IMR-90 (cell line): ENCODE measurements around the gene SPESP1. TPM values are rescaled to one million over a fixed set of nuclear protein-coding genes. Genes with fewer than 3 reads are reported as not detected.

Experiments
- ATAC-seq: fragments of 200-7000 bp; cut with Tn5 transposase; 2 replicates; pipeline ENCODE4 v1.9.1; 2020; ENCODE audit warnings: low read depth, mild to moderate bottlenecking, moderate library complexity
- BruUV-seq: library from RNA; stranded (reverse); fragments of 400-500 nt; replicated peaks from 2 replicates; lab custom pipeline; 2021; lab: Mats Ljungman, UMichigan
- CTCF ChIA-PET: fragments of 300-600 bp; formaldehyde crosslinking; extraction: SDS; loops from one replicate; lab custom pipeline; 2021; ENCODE audit warnings: antibody characterized with exemption; lab: Yijun Ruan, JAX
- POLR2A ChIA-PET: fragments of 300-600 bp; sonication (Branson Sonifier 250); formaldehyde crosslinking; loops from one replicate; lab custom pipeline; 2022; ENCODE audit warnings: antibody characterized with exemption; ENCODE audit not compliant: unreplicated experiment; lab: Charles Lee
- DNase-seq: peaks from one replicate; pipeline ENCODE4 v3.0.0; 2013
- H2AFZ ChIP-seq: replicated peaks from 2 replicates; pipeline ENCODE3; 2013; ENCODE audit warnings: low read length, mild to moderate bottlenecking; ENCODE audit not compliant: poor library complexity
- H2AK5ac ChIP-seq: 2 replicates; pipeline ENCODE4 v1.6.1; 2013; ENCODE audit warnings: low read depth, low read length, inconsistent platforms
- H2AK9ac ChIP-seq: replicated peaks from 2 replicates; pipeline ENCODE3; 2013; ENCODE audit warnings: mild to moderate bottlenecking, low read depth, low read length, moderate library complexity; ENCODE audit not compliant: poor library complexity
- H2BK120ac ChIP-seq: 2 replicates; pipeline ENCODE4 v1.6.1; 2013; ENCODE audit warnings: low read depth, low read length, inconsistent platforms
- H2BK15ac ChIP-seq: 3 replicates; pipeline ENCODE4 v1.6.1; 2013; ENCODE audit warnings: low read depth, low read length, inconsistent platforms
- H2BK20ac ChIP-seq: 2 replicates; pipeline ENCODE4 v1.6.1; 2013; ENCODE audit warnings: low read depth, mild to moderate bottlenecking, inconsistent platforms, low read length, moderate library complexity
- H2BK5ac ChIP-seq: 2 replicates; pipeline ENCODE4 v1.6.1; 2013; ENCODE audit warnings: mild to moderate bottlenecking, low read depth, low read length, inconsistent platforms; ENCODE audit not compliant: poor library complexity, severe bottlenecking
- H3K14ac ChIP-seq: replicated peaks from 2 replicates; pipeline ENCODE4 v1.6.1; 2013; ENCODE audit warnings: low read depth, low read length, inconsistent platforms
- H3K18ac ChIP-seq: 2 replicates; pipeline ENCODE4 v1.6.1; 2013; ENCODE audit warnings: low read depth, low read length, control low read depth
- H3K23ac ChIP-seq: 2 replicates; pipeline ENCODE4 v1.6.1; 2013; ENCODE audit warnings: low read depth, low read length, inconsistent platforms
- H3K27ac ChIP-seq: 2 replicates; pipeline ENCODE4 v1.5.1; 2013; ENCODE audit warnings: mild to moderate bottlenecking, control low read depth, low read length; ENCODE audit not compliant: insufficient read depth
- H3K27me3 ChIP-seq: 2 replicates; pipeline ENCODE4 v1.6.1; 2013; ENCODE audit warnings: low read length; ENCODE audit not compliant: control insufficient read depth, insufficient read depth
- H3K36me3 ChIP-seq: 2 replicates; pipeline ENCODE4 v1.6.1; 2013; ENCODE audit warnings: low read length, mixed read lengths; ENCODE audit not compliant: control insufficient read depth, insufficient read depth
- H3K4ac ChIP-seq: 2 replicates; pipeline ENCODE4 v1.6.1; 2013; ENCODE audit warnings: low read depth, low read length, inconsistent platforms
- H3K4me1 ChIP-seq: 2 replicates; pipeline ENCODE4 v1.6.1; 2013; ENCODE audit warnings: low read length, mixed read lengths; ENCODE audit not compliant: control insufficient read depth, insufficient read depth
- H3K4me2 ChIP-seq: 2 replicates; pipeline ENCODE4 v1.6.1; 2013; ENCODE audit warnings: low read depth, mild to moderate bottlenecking, control low read depth, low read length, moderate library complexity
- H3K4me3 ChIP-seq: 2 replicates; pipeline ENCODE4 v1.5.1; 2013; ENCODE audit warnings: low read depth, mild to moderate bottlenecking, control low read depth, low read length, moderate library complexity; ENCODE audit not compliant: insufficient read depth
- H3K56ac ChIP-seq: 2 replicates; pipeline ENCODE4 v1.6.1; 2013; ENCODE audit warnings: low read length, inconsistent platforms; ENCODE audit not compliant: insufficient read depth; ENCODE audit errors: extremely low read depth
- H3K79me1 ChIP-seq, 2 experiments: 2 replicates each; pipeline ENCODE4 v1.6.1; 2013; ENCODE audit warnings: low read length in 2 of 2, inconsistent platforms in 1 of 2, low read depth in 1 of 2
- H3K9ac ChIP-seq: 2 replicates; pipeline ENCODE4 v1.6.1; 2013; ENCODE audit warnings: low read depth, low read length, control low read depth
- H3K9me1 ChIP-seq: 2 replicates; pipeline ENCODE4 v1.6.1; 2013; ENCODE audit warnings: low read length, inconsistent platforms; ENCODE audit not compliant: insufficient read depth
- H3K9me3 ChIP-seq: 2 replicates; pipeline ENCODE4 v1.6.1; 2013; ENCODE audit warnings: low read length; ENCODE audit not compliant: control insufficient read depth, insufficient read depth
- H4K20me1 ChIP-seq: 2 replicates; pipeline ENCODE4 v1.6.1; 2013; ENCODE audit warnings: low read length, inconsistent platforms; ENCODE audit not compliant: insufficient read depth
- H4K5ac ChIP-seq: 2 replicates; pipeline ENCODE4 v1.6.1; 2013; ENCODE audit warnings: mild to moderate bottlenecking, low read depth, low read length, control low read depth
- H4K8ac ChIP-seq, 2 experiments: 2 replicates each; pipeline ENCODE4 v1.6.1; 2013; ENCODE audit warnings: low read depth in 2 of 2, low read length in 2 of 2, control low read depth in 1 of 2, inconsistent platforms in 1 of 2
- H4K91ac ChIP-seq: 2 replicates; pipeline ENCODE4 v1.6.1; 2013; ENCODE audit warnings: low read depth, low read length, inconsistent platforms; ENCODE audit not compliant: insufficient read depth
- BHLHE40 ChIP-seq: fragments of 150-350 bp; IDR thresholded peaks from 2 replicates; pipeline ENCODE4 v1.6.1; 2016; ENCODE audit warnings: mild to moderate bottlenecking, low read depth, low read length
- CEBPB ChIP-seq: IDR thresholded peaks from 2 replicates; pipeline ENCODE4 v1.6.1; 2012; ENCODE audit warnings: low read depth, low read length, improper control_type of control experiment
- CHD1 ChIP-seq: IDR thresholded peaks from 2 replicates; pipeline ENCODE4 v1.6.1; 2012; ENCODE audit warnings: low read depth, low read length, improper control_type of control experiment
- CTCF ChIP-seq: conservative IDR thresholded peaks from 2 replicates; pipeline ENCODE4 v1.5.1; 2012; ENCODE audit warnings: mild to moderate bottlenecking, low read depth, low read length, improper control_type of control experiment
- ELK1 ChIP-seq: fragments of 150-350 bp; IDR thresholded peaks from 2 replicates; pipeline ENCODE4 v1.6.1; 2016; ENCODE audit warnings: low read depth, mild to moderate bottlenecking, low read length, moderate library complexity, borderline replicate concordance
- FOS ChIP-seq: fragments of 150-350 bp; IDR thresholded peaks from 2 replicates; pipeline ENCODE4 v1.6.1; 2016; ENCODE audit warnings: low read depth, low read length
- MAFK ChIP-seq: IDR thresholded peaks from 2 replicates; pipeline ENCODE4 v1.6.1; 2012; ENCODE audit warnings: low read depth, low read length, improper control_type of control experiment
- MAZ ChIP-seq: IDR thresholded peaks from 2 replicates; pipeline ENCODE4 v1.6.1; 2012; ENCODE audit warnings: low read depth, mild to moderate bottlenecking, low read length, improper control_type of control experiment, moderate library complexity, borderline replicate concordance
- MXI1 ChIP-seq: IDR thresholded peaks from 2 replicates; pipeline ENCODE4 v1.6.1; 2012; ENCODE audit warnings: low read depth, mild to moderate bottlenecking, low read length, moderate library complexity, borderline replicate concordance
- NFE2L2 ChIP-seq: fragments of 150-350 bp; IDR thresholded peaks from 2 replicates; pipeline ENCODE4 v1.6.1; 2016; ENCODE audit warnings: low read depth, mild to moderate bottlenecking, low read length
- POLR2A ChIP-seq: IDR thresholded peaks from 2 replicates; pipeline ENCODE4 v1.6.1; 2012; ENCODE audit warnings: mild to moderate bottlenecking, low read depth, low read length
- RAD21 ChIP-seq: IDR thresholded peaks from 2 replicates; pipeline ENCODE4 v1.6.1; 2012; ENCODE audit warnings: low read length, improper control_type of control experiment
- RCOR1 ChIP-seq: IDR thresholded peaks from 2 replicates; pipeline ENCODE4 v1.6.1; 2012; ENCODE audit warnings: mild to moderate bottlenecking, low read length, improper control_type of control experiment; ENCODE audit not compliant: insufficient replicate concordance
- RFX5 ChIP-seq: IDR thresholded peaks from 2 replicates; pipeline ENCODE4 v1.8.0; 2012; ENCODE audit warnings: low read depth, mild to moderate bottlenecking, low read length, moderate library complexity
- SMC3 ChIP-seq: fragments of 150-350 bp; IDR thresholded peaks from 2 replicates; pipeline ENCODE4 v1.6.1; 2016; ENCODE audit warnings: low read depth, mild to moderate bottlenecking, antibody characterized with exemption, low read length, moderate library complexity
- USF2 ChIP-seq: fragments of 150-350 bp; IDR thresholded peaks from 2 replicates; pipeline ENCODE4 v1.6.1; 2017; ENCODE audit warnings: mild to moderate bottlenecking, antibody characterized with exemption, low read length, low read depth
- WGBS, 2 experiments: methylation state at CpG; one replicate each; pipeline versions ENCODE4 v1.1.5 to v1.1.7; 2013; ENCODE audit warnings: missing lambda C conversion rate in 2 of 2; ENCODE audit not compliant: insufficient read length in 1 of 2; ENCODE audit errors: extremely low coverage in 2 of 2; 5-methylcytosine and 5-hydroxymethylcytosine counted together
- dilution Hi-C: fragments of 300-500 bp; cut with HindIII; formaldehyde crosslinking; loops from one replicate; pipeline ENCODE4 v1.14.3; 2018; ENCODE audit warnings: low sequenced_read_pairs; ENCODE audit not compliant: unreplicated experiment
- in situ Hi-C: fragments of 300-500 bp; cut with MboI; formaldehyde crosslinking; loops from 3 replicates; pipeline ENCODE4 v1.14.3; 2019; ENCODE audit warnings: low sequenced_read_pairs, inconsistent platforms, mixed read lengths
- intact Hi-C: fragments of 100-400 bp; cut with micrococcal nuclease; formaldehyde crosslinking; loops from 2 replicates; pipeline ENCODE4 v1.10.0; 2022
- polyA plus RNA-seq, 3 experiments: library from polyadenylated mRNA; depleted of rRNA; stranded (reverse); fragments of >200 nt; gene quantifications; 2 replicates each; pipeline ENCODE4 v1.2.3, GENCODE V29; 2012; ENCODE audit warnings: low replicate concordance in 1 of 3
- total RNA-seq: library from RNA; depleted of rRNA; stranded (reverse); fragments of >200 nt; gene quantifications from 2 replicates; pipeline ENCODE4 v1.2.3, GENCODE V29; 2012

SPESP1 gene
- total and polyA plus RNA-seq, 2 of the 4 experiments (the other 2 are of a cell fraction) = 2.9 to 3.0 TPM

- Histone ChIP-seq H3K9me1 (no peaks in the 10 kb centered on the region; the same call in 1 of the 2 replicates), H3K23ac (no peak overlapping the region), H4K20me1 (no peaks in the 10 kb centered on the region), H3K56ac (no peak overlapping the region), H2BK120ac (no peak overlapping the region), H2BK15ac (no peak overlapping the region), H2AFZ (no peak overlapping the region), H3K27ac (no peak overlapping the region), H4K5ac (no peak overlapping the region), H2AK9ac (no peak overlapping the region), H3K36me3 (no peaks in the 10 kb centered on the region), H3K18ac (no peak overlapping the region), H4K8ac (no peak overlapping the region), H3K4me1 (peaks cover 2% of the 10 kb centered on the region; the same call in 1 of the 2 replicates), H3K27me3 (peaks cover 33% of the 10 kb centered on the region), H3K14ac (no peak overlapping the region), H3K9me3 (no peaks in the 10 kb centered on the region), H3K4ac (no peak overlapping the region), H2AK5ac (no peak overlapping the region), H2BK20ac (no peak overlapping the region), H3K4me2 (no peak overlapping the region), H3K4me3 (no peak overlapping the region), H3K9ac (no peak overlapping the region), H3K79me1 (no peaks in the 10 kb centered on the region), H4K91ac (no peak overlapping the region), H2BK5ac (no peak overlapping the region)
- ChIA-PET POLR2A (no interaction called here), CTCF (no interaction called here)
- dilution Hi-C loops (no loop called here), in situ Hi-C loops (no loop called here), intact Hi-C loops (no loop called here)
- no TSS peak for BruUV-seq
- WGBS, 2 experiments = no CpG with 5 or more reads among the region's 2 CpGs
- TF ChIP-seq CTCF = no peak
- no peak for TF ChIP-seq MAFK
- no peak for TF ChIP-seq RAD21
- TF ChIP-seq RFX5 = no peak
- TF ChIP-seq MAZ = no peak
- no peak for TF ChIP-seq CHD1
- TF ChIP-seq FOS = no peak
- TF ChIP-seq MXI1 = no peak
- TF ChIP-seq USF2 = no peak
- no peak for TF ChIP-seq RCOR1
- TF ChIP-seq CEBPB = no peak
- no peak for TF ChIP-seq NFE2L2
- no peak for TF ChIP-seq POLR2A
- TF ChIP-seq SMC3 = no peak
- no peak for TF ChIP-seq ELK1
- no peak for TF ChIP-seq BHLHE40
- ATAC-seq (no peak), DNase-seq (no peak)
These were observed 22.9 kb upstream of the SPESP1 start for GRCh38 chr15:68907396-68907923.
